Activated B cell treated with CpG ODN at 0.5 μM for 24 hours (primary cell): ENCODE results near the gene SEMA3F. TPM values are rescaled to one million over a fixed set of nuclear protein-coding genes. Genes with fewer than 3 reads are reported as not detected.

ENCODE experiments used
- ATAC-seq: fragments of 200-7000 bp; cut with Tn5 transposase; one replicate; pipeline ENCODE4 v1.10.0; 2021; ENCODE audit warnings: low read depth, mild to moderate bottlenecking, moderate library complexity
- CTCF ChIA-PET: fragments of 350-600 bp; sonication (Branson Sonifier 250); formaldehyde crosslinking; loops from one replicate; lab custom pipeline; 2021; ENCODE audit warnings: antibody characterized with exemption; lab: Charles Lee
- POLR2A ChIA-PET: fragments of 350-600 bp; sonication (Branson Sonifier 250); formaldehyde crosslinking; loops from one replicate; lab custom pipeline; 2021; ENCODE audit warnings: antibody characterized with exemption; lab: Charles Lee
- DNase-seq: peaks from one replicate; pipeline ENCODE4 v3.0.0; 2022
- H3K27ac Mint-ChIP-seq: one replicate; pipeline ENCODE4 v1.8.0; 2020; ENCODE audit warnings: mixed read lengths
- H3K27me3 Mint-ChIP-seq: one replicate; pipeline ENCODE4 v1.8.0; 2021; ENCODE audit warnings: mixed read lengths
- H3K36me3 Mint-ChIP-seq: one replicate; pipeline ENCODE4 v1.8.0; 2021; ENCODE audit warnings: low read depth, mixed read lengths
- H3K4me1 Mint-ChIP-seq: one replicate; pipeline ENCODE4 v1.8.0; 2021; ENCODE audit warnings: mixed read lengths
- H3K4me3 Mint-ChIP-seq: one replicate; pipeline ENCODE4 v1.8.0; 2020; ENCODE audit warnings: mild to moderate bottlenecking, mixed read lengths
- H3K9me3 Mint-ChIP-seq: one replicate; pipeline ENCODE4 v1.8.0; 2020; ENCODE audit warnings: mixed read lengths
- CTCF ChIP-seq: fragments of 200-600 bp; IDR thresholded peaks from one replicate; pipeline ENCODE4 v1.8.0; 2022; ENCODE audit warnings: antibody characterized with exemption, mild to moderate bottlenecking
- intact Hi-C: fragments of 100-400 bp; cut with micrococcal nuclease; formaldehyde crosslinking; loops from one replicate; pipeline ENCODE4 v1.15.1; 2024
- total RNA-seq: library from RNA; stranded (reverse); gene quantifications from 2 replicates; pipeline ENCODE4 v1.2.3, GENCODE V29; 2022

SEMA3F gene
- total RNA-seq, 1 donor from 2014 or later: not detected

GRCh38 chr3:50230104-50230793 lies 75.1 kb downstream of the SEMA3F start:
- Mint-ChIP-seq H3K27ac (peak overlapping the region; percentile 66), H3K9me3 (no peaks in the 10 kb centered on the region), H3K4me3 (peak overlapping the region; percentile 17), H3K4me1 (peaks cover 53% of the 10 kb centered on the region), H3K27me3 (no peaks in the 10 kb centered on the region), H3K36me3 (no peaks in the 10 kb centered on the region)
- CTCF ChIA-PET: interaction anchor here (7.3 to 8.1 kb wide), 2 partner anchors 10 to 18 kb away, joined by 76 to 104 read pairs; partner anchors contain the start of gene GNAI2
- POLR2A ChIA-PET: interaction anchor here (0.6 to 6.3 kb wide), 4 partner anchors 12 to 120 kb away, joined by 3 to 66 read pairs (median 27); partner anchors contain the start of gene NPRL2
- intact Hi-C loops: loop anchor here (10.0 kb wide), 1 partner anchor 425 kb away; the partner anchor contains the start of gene INKA1
- peak; percentile 24 for DNase-seq
- no peak for ATAC-seq
- no peak for TF ChIP-seq CTCF

GRCh38 chr3:50230794-50231125 lies 75.6 kb downstream of the SEMA3F start:
- ChIA-PET CTCF (interaction anchor here (7.3 to 8.1 kb wide), 2 partner anchors 9 to 18 kb away, joined by 76 to 104 read pairs; partner anchors contain the start of gene GNAI2), POLR2A (interaction anchor here (0.6 to 6.3 kb wide), 3 partner anchors 11 to 116 kb away, joined by 5 to 66 read pairs (median 49); no protein-coding TSS in a partner anchor)
- Mint-ChIP-seq H3K4me3 (peak overlapping the region; percentile 17), H3K27me3 (no peaks in the 10 kb centered on the region), H3K36me3 (no peaks in the 10 kb centered on the region), H3K4me1 (peaks cover 57% of the 10 kb centered on the region), H3K9me3 (no peaks in the 10 kb centered on the region), H3K27ac (peak overlapping the region; percentile 56)
- intact Hi-C loops: loop anchor here (10.0 kb wide), 1 partner anchor 426 kb away; the partner anchor contains the start of gene INKA1
- ATAC-seq: no peak
- TF ChIP-seq CTCF: no peak
- DNase-seq: no peak

- DNase-seq (no peak), ATAC-seq (no peak)
- POLR2A ChIA-PET: interaction anchor here (6.3 kb wide), 1 partner anchor 11 kb away, joined by 66 read pairs; no protein-coding TSS in a partner anchor
- intact Hi-C loops: loop anchor here (10.0 kb wide), 1 partner anchor 427 kb away; the partner anchor contains the start of gene INKA1
- CTCF ChIA-PET: interaction anchor here (7.3 to 8.1 kb wide), 2 partner anchors 9 to 17 kb away, joined by 76 to 104 read pairs; partner anchors contain the start of gene GNAI2
- H3K27me3 Mint-ChIP-seq: no peaks in the 10 kb centered on the region
- no peak overlapping the region for H3K27ac Mint-ChIP-seq
- TF ChIP-seq CTCF: no peak
- peaks cover 4% of the 10 kb centered on the region for H3K36me3 Mint-ChIP-seq
- H3K4me1 Mint-ChIP-seq: peaks cover 54% of the 10 kb centered on the region
- H3K4me3 Mint-ChIP-seq: no peak overlapping the region
- no peaks in the 10 kb centered on the region for H3K9me3 Mint-ChIP-seq
Observed at GRCh38 chr3:50231581-50231980, 76.5 kb downstream of the SEMA3F start.

- intact Hi-C loops: loop anchor here (10.0 kb wide), 1 partner anchor 428 kb away; the partner anchor contains the start of gene INKA1
- POLR2A ChIA-PET: no interaction called here
Observed at GRCh38 chr3:50232303-50232702, 77.2 kb downstream of the SEMA3F start.

More at GRCh38 chr3:50232303-50232702, 77.2 kb downstream of the SEMA3F start:
- ATAC-seq (no peak), DNase-seq (no peak)
- no peaks in the 10 kb centered on the region for H3K9me3 Mint-ChIP-seq
- no peak overlapping the region for H3K4me3 Mint-ChIP-seq
- peaks cover 53% of the 10 kb centered on the region for H3K4me1 Mint-ChIP-seq
- H3K27ac Mint-ChIP-seq: no peak overlapping the region
- H3K27me3 Mint-ChIP-seq: no peaks in the 10 kb centered on the region
- CTCF ChIA-PET: interaction anchor here (8.1 kb wide), 1 partner anchor 16 kb away, joined by 104 read pairs; no protein-coding TSS in a partner anchor
- no peak for TF ChIP-seq CTCF
- peaks cover 11% of the 10 kb centered on the region for H3K36me3 Mint-ChIP-seq
